Spleen (tissue), 11 donors: ENCODE results near the gene PRSS12. TPM values are rescaled to one million over a fixed set of nuclear protein-coding genes. Genes with fewer than 3 reads are reported as not detected.

ENCODE experiments used
- DNase-seq: peaks from one replicate; pipeline ENCODE4 v3.0.0-alpha.2; 2020
- H3K27ac ChIP-seq, 8 donors: fragments of 200-600 bp; sonication (generic) in 7 of 8; 1 replicate in 4 of 8; 2 replicates in 4 of 8; pipeline versions ENCODE4 v1.5.0 to v1.8.0; 2016 to 2021; ENCODE audit warnings: inconsistent platforms in 4 of 8, mild to moderate bottlenecking in 4 of 8, moderate library complexity in 1 of 8
- H3K27me3 ChIP-seq, 7 donors: fragments of 200-600 bp; sonication (generic) in 6 of 7; replicated peaks in 1 of 7; 1 replicate in 4 of 7; 2 replicates in 3 of 7; pipeline versions ENCODE4 v1.5.0 to v1.8.0; 2016 to 2021; ENCODE audit warnings: inconsistent platforms in 3 of 7, mild to moderate bottlenecking in 1 of 7
- H3K36me3 ChIP-seq, 6 donors: fragments of 200-600 bp; sonication (generic) in 5 of 6; 1 replicate in 4 of 6; 2 replicates in 2 of 6; pipeline versions ENCODE4 v1.5.0 to v1.8.0; 2016 to 2021; ENCODE audit warnings: inconsistent platforms in 2 of 6
- H3K4me1 ChIP-seq, 6 donors: fragments of 200-600 bp; sonication (generic) in 5 of 6; 1 replicate in 3 of 6; 2 replicates in 3 of 6; pipeline versions ENCODE4 v1.5.0 to v1.8.0; 2016 to 2021; ENCODE audit warnings: inconsistent platforms in 3 of 6
- H3K4me3 ChIP-seq, 8 donors: fragments of 200-600 bp; sonication (generic) in 7 of 8; 1 replicate in 4 of 8; 2 replicates in 4 of 8; pipeline versions ENCODE4 v1.5.0 to v1.8.0; 2016 to 2021; ENCODE audit warnings: inconsistent platforms in 4 of 8, mild to moderate bottlenecking in 4 of 8, moderate library complexity in 2 of 8
- H3K9me3 ChIP-seq, 8 donors: fragments of 200-600 bp; sonication (generic) in 7 of 8; 1 replicate in 4 of 8; 2 replicates in 4 of 8; pipeline versions ENCODE4 v1.5.0 to v1.8.0; 2016 to 2021; ENCODE audit warnings: inconsistent platforms in 4 of 8
- CTCF ChIP-seq, 11 experiments: fragments of 200-600 bp in 7 of 11; fragments of 450-650 bp in 4 of 11; sonication (generic) in 4 of 11; IDR thresholded peaks in 8 of 11; conservative IDR thresholded peaks in 3 of 11; 1 replicate in 7 of 11; 2 replicates in 4 of 11; pipeline versions ENCODE4 v1.4.0 to v1.8.0; 2016 to 2021; ENCODE audit warnings: antibody characterized with exemption in 11 of 11, inconsistent platforms in 4 of 11, mild to moderate bottlenecking in 1 of 11
- POLR2A ChIP-seq, 3 donors: fragments of 450-650 bp; IDR thresholded peaks; one replicate each; pipeline ENCODE4 v1.5.1; 2017; ENCODE audit warnings: antibody characterized with exemption in 3 of 3, mild to moderate bottlenecking in 1 of 3
- POLR2AphosphoS5 ChIP-seq, 3 donors: sonication (generic); formaldehyde crosslinking; IDR thresholded peaks; one replicate each; pipeline ENCODE4 v1.5.1; 2017; ENCODE audit warnings: antibody characterized with exemption in 3 of 3
- WGBS, 5 donors: extraction: QIAGEN DNeasy Blood & Tissue Kit in 3 of 5; methylation state at CpG; one replicate each; pipeline versions ENCODE4 v1.1.5 to v1.1.7; 2013 to 2018; 5-methylcytosine and 5-hydroxymethylcytosine counted together
- intact Hi-C: fragments of 100-400 bp; cut with DNase I; formaldehyde crosslinking; loops from one replicate; pipeline ENCODE4 v1.15.0; 2023; ENCODE audit warnings: low total_unique reads
- polyA plus RNA-seq, 3 donors: library from polyadenylated mRNA; stranded (reverse); fragments of 200-250 nt; gene quantifications; one replicate each; pipeline ENCODE4 v1.2.1, GENCODE V29; 2013
- total RNA-seq, 7 donors: library from RNA; depleted of rRNA in 3 of 7; stranded (reverse); fragments of >200 nt in 3 of 7; fragmentation: NEBNext Ultra II Directional in 4 of 7; extraction: Animal tissue kit (Norgen Biotek cat#: 25700) in 4 of 7; gene quantifications; one replicate each; pipeline versions ENCODE4 v1.1.0 to v1.2.1, GENCODE V29; 2016 to 2021
- donor health status: healthy with polysubstance abuse.
- donor health status: DM: no; HTN: no; CAD: no; lungs with moderate emphysema.
- donor health status: DM: no; HTN: no; CAD: no.
- donor health status: Bipolar disorder and iron deficiency.
- donor health status: healthy.
- donor health status: DM: no; HTN: no; CAD: no.
- donor health status: DM: yes; HTN: yes; CAD: no.

Gene PRSS12
- total and polyA plus RNA-seq, 10 donors = 0.03 to 0.44 (median 0.10) TPM; not detected in 5

- Histone ChIP-seq H3K4me3 (no peak overlapping the region), H3K36me3 (no peaks in the 10 kb centered on the region), H3K9me3 (no peaks in the 10 kb centered on the region), H3K4me1 (no peaks in the 10 kb centered on the region), H3K27ac (no peak overlapping the region), H3K27me3 (peaks cover 0 to 5% (median 0%) of the 10 kb centered on the region in 7 donors)
- intact Hi-C loops = no loop called here
- no peak for DNase-seq
- no peak for TF ChIP-seq POLR2AphosphoS5 (IDR thresholded peaks at IDR 0.05)
- TF ChIP-seq POLR2A (IDR thresholded peaks at IDR 0.05) = no peak
- TF ChIP-seq CTCF (IDR thresholded peaks at IDR 0.05 in 8 of 11, conservative IDR thresholded peaks at IDR 0.05 in 3 of 11) = no peak
- 76 to 85% (median 81%) methylated on average over 2 of the region's 2 CpGs for WGBS, 5 donors
Observed at GRCh38 chr4:118340109-118340508, 12.7 kb downstream of the PRSS12 start.

DNA sequence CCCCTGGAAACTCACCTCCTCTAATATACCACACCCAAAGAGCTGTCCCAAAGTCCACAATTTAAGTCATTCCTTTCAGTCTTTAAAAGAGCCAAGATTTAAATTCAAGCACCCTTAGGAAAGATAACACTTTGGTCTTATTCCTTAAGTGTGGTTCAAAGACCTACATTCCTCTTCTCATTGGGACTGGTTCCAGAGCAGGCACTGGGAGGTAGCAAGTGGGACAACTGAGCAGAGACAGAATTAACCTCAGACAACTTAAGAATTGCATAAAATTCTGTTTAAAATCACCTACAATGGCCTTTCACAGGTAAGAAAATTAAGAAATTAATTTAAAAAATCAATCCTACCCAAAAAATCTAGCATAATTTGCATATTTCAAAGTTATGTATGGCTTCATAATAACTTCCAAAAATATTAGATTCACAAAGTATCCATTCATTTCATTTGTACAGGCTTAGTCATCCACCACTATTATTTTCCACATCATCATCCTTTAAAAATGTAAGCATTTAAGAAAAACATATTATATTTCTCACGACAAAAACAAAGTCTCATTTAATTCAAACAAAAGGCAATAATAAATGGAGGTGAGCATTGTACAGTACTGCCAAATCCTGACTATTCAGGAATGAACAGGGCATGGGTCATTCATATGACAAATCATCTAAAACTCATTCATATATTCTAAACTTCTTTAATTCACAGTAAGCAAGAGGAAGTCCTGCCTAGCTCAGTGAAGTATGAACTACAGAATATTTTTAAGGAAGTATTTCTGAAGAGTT is 13.6 kb downstream of the PRSS12 start:
- no peak for DNase-seq
- 80 to 92% (median 89%) methylated on average over 1 of the region's 1 CpG for WGBS, 5 donors
- Histone ChIP-seq H3K27me3 (no peaks in the 10 kb centered on the region), H3K4me1 (no peaks in the 10 kb centered on the region), H3K36me3 (no peaks in the 10 kb centered on the region), H3K27ac (no peak overlapping the region), H3K4me3 (no peak overlapping the region), H3K9me3 (no peaks in the 10 kb centered on the region)
- TF ChIP-seq POLR2AphosphoS5 (IDR thresholded peaks at IDR 0.05) (no peak), CTCF (IDR thresholded peaks at IDR 0.05 in 8 of 11, conservative IDR thresholded peaks at IDR 0.05 in 3 of 11) (no peak), POLR2A (IDR thresholded peaks at IDR 0.05) (no peak)
- intact Hi-C loops = no loop called here

GRCh38 chr4:118338518-118338917 is 14.3 kb downstream of the PRSS12 start:
- no peaks in the 10 kb centered on the region for H3K27me3 ChIP-seq
- no peak for DNase-seq
- no peak overlapping the region for H3K27ac ChIP-seq
- intact Hi-C loops = no loop called here
- no peak for TF ChIP-seq CTCF (IDR thresholded peaks at IDR 0.05 in 8 of 11, conservative IDR thresholded peaks at IDR 0.05 in 3 of 11)
- TF ChIP-seq POLR2A (IDR thresholded peaks at IDR 0.05) = no peak
- TF ChIP-seq POLR2AphosphoS5 (IDR thresholded peaks at IDR 0.05) = no peak
- H3K36me3 ChIP-seq = no peaks in the 10 kb centered on the region
- WGBS, 5 donors = 79 to 92% (median 82%) methylated on average over 1 of the region's 1 CpG
- H3K4me3 ChIP-seq = no peak overlapping the region
- no peaks in the 10 kb centered on the region for H3K9me3 ChIP-seq
- H3K4me1 ChIP-seq = no peaks in the 10 kb centered on the region

- intact Hi-C loops = no loop called here
- WGBS, 5 donors = 85 to 94% (median 89%) methylated on average over 4 of the region's 4 CpGs
- TF ChIP-seq POLR2A (IDR thresholded peaks at IDR 0.05) (no peak), POLR2AphosphoS5 (IDR thresholded peaks at IDR 0.05) (no peak), CTCF (IDR thresholded peaks at IDR 0.05 in 8 of 11, conservative IDR thresholded peaks at IDR 0.05 in 3 of 11) (no peak)
- Histone ChIP-seq H3K27ac (no peak overlapping the region), H3K27me3 (no peaks in the 10 kb centered on the region), H3K4me3 (no peak overlapping the region), H3K36me3 (no peaks in the 10 kb centered on the region), H3K4me1 (no peaks in the 10 kb centered on the region), H3K9me3 (no peaks in the 10 kb centered on the region)
- no peak for DNase-seq
Observed at GRCh38 chr4:118337954-118338353, 14.8 kb downstream of the PRSS12 start.
